HepG2 (cell line): ENCODE measurements around the gene UBQLN1. TPM values are rescaled to one million over a fixed set of nuclear protein-coding genes. Genes with fewer than 3 reads are reported as not detected.

Experiments used
- ATAC-seq: fragments of 200-7000 bp; cut with Tn5 transposase; 3 replicates; pipeline ENCODE4 v1.9.1; 2020; ENCODE audit warnings: mild to moderate bottlenecking, moderate library complexity
- BruUV-seq: library from RNA; stranded (reverse); fragments of 400-500 nt; replicated peaks from 2 replicates; lab custom pipeline; 2021; lab: Mats Ljungman, UMichigan
- CTCF ChIA-PET: fragments of 300-600 bp; formaldehyde crosslinking; extraction: SDS; loops from one replicate; lab custom pipeline; 2021; ENCODE audit warnings: low total read pairs, inconsistent platforms, low intra/inter-chr PET ratio; lab: Yijun Ruan, JAX
- POLR2A ChIA-PET: fragments of 350-600 bp; sonication (Branson Sonifier 250); formaldehyde crosslinking; loops from one replicate; lab custom pipeline; 2020; ENCODE audit warnings: antibody characterized with exemption, inconsistent platforms; lab: Yijun Ruan, JAX
- DNase-seq: peaks from one replicate; pipeline ENCODE4 v3.0.0-alpha.2; 2015; ENCODE audit warnings: low spot score
- FAIRE-seq: peaks from 3 replicates; lab custom pipeline; 2011; peaks lifted over from hg19 to GRCh38; lab: Jason Lieb, UNC
- H2AFZ ChIP-seq: one replicate; pipeline ENCODE4 v1.6.1; 2011; ENCODE audit warnings: low read length, inconsistent platforms
- H3K27ac ChIP-seq: fragments of 300-600 bp; 3 replicates; pipeline ENCODE4 v1.8.0; 2011; ENCODE audit warnings: mixed run types, mild to moderate bottlenecking, mixed read lengths, low read length, inconsistent platforms; ENCODE audit not compliant: insufficient read depth; ENCODE audit errors: extremely low read length
- H3K27me3 ChIP-seq, 2 experiments: fragments of 200-600 bp in 1 of 2; 2 replicates in 1 of 2; 3 replicates in 1 of 2; pipeline versions ENCODE4 v1.6.0 to v1.8.0; 2011; ENCODE audit warnings: low read length in 2 of 2, mild to moderate bottlenecking in 2 of 2, moderate library complexity in 2 of 2, inconsistent platforms in 1 of 2; ENCODE audit not compliant: insufficient read depth in 2 of 2, control insufficient read depth in 1 of 2
- H3K36me3 ChIP-seq, 2 experiments: fragments of 200-600 bp in 1 of 2; replicated peaks in 1 of 2; 2 replicates in 1 of 2; 3 replicates in 1 of 2; pipeline versions ENCODE4 v1.5.1 to v1.8.0; 2011; ENCODE audit warnings: low read length in 2 of 2, inconsistent platforms in 1 of 2; ENCODE audit not compliant: insufficient read depth in 2 of 2, control insufficient read depth in 1 of 2
- H3K4me1 ChIP-seq: 2 replicates; pipeline ENCODE4 v1.5.1; 2012; ENCODE audit warnings: low read length, inconsistent platforms; ENCODE audit not compliant: insufficient read depth
- H3K4me2 ChIP-seq: 2 replicates; pipeline ENCODE4 v1.6.0; 2011; ENCODE audit warnings: low read depth, low read length, inconsistent platforms
- H3K4me3 ChIP-seq, 3 experiments: fragments of 200-600 bp in 1 of 3; sonication (generic), shearing (Covaris generic) in 1 of 3; replicated peaks in 1 of 3; 2 replicates each; pipeline ENCODE4 v1.5.1; 2011 to 2016; ENCODE audit warnings: low read length in 3 of 3, inconsistent platforms in 2 of 3, low read depth in 2 of 3, mild to moderate bottlenecking in 2 of 3, control low read depth in 1 of 3, mixed read lengths in 1 of 3; ENCODE audit not compliant: insufficient read depth in 1 of 3
- H3K79me2 ChIP-seq: one replicate; pipeline ENCODE4 v1.6.1; 2011; ENCODE audit warnings: low read length, inconsistent platforms; ENCODE audit not compliant: insufficient read depth
- H3K9ac ChIP-seq: 2 replicates; pipeline ENCODE4 v1.6.0; 2011; ENCODE audit warnings: mild to moderate bottlenecking, low read depth, low read length, inconsistent platforms; ENCODE audit not compliant: insufficient read depth
- H3K9me3 ChIP-seq: 2 replicates; pipeline ENCODE4 v1.5.1; 2012; ENCODE audit warnings: mild to moderate bottlenecking, low read length
- H4K20me1 ChIP-seq: 2 replicates; pipeline ENCODE4 v1.6.0; 2011; ENCODE audit warnings: inconsistent platforms, mild to moderate bottlenecking, low read length, moderate library complexity; ENCODE audit not compliant: insufficient read depth
- MEIS2 ChIP-seq: sonication (generic); formaldehyde crosslinking; IDR thresholded peaks from 2 replicates; pipeline ENCODE4 v1.9.0; 2021; ENCODE audit warnings: mild to moderate bottlenecking, missing genetic modification reagents
- SOX6 ChIP-seq, 2 experiments: fragments of 450-650 bp in 1 of 2; sonication (generic) in 1 of 2; formaldehyde crosslinking in 1 of 2; IDR thresholded peaks; 2 replicates each; pipeline versions ENCODE4 v1.4.0 to v1.6.1; 2017 to 2020; ENCODE audit warnings: antibody characterized with exemption in 1 of 2, mild to moderate bottlenecking in 1 of 2, missing genetic modification reagents in 1 of 2
- SRSF4 ChIP-seq: fragments of 200-400 bp; formaldehyde crosslinking; IDR thresholded peaks from one replicate; pipeline ENCODE4 v1.6.1; 2018; ENCODE audit warnings: mild to moderate bottlenecking, low read depth, low read length, moderate library complexity; ENCODE audit not compliant: poor library complexity, severe bottlenecking
- ZFAT ChIP-seq: sonication (generic); formaldehyde crosslinking; conservative IDR thresholded peaks from 2 replicates; pipeline ENCODE4 v1.8.1; 2023; ENCODE audit warnings: missing genetic modification reagents, inconsistent platforms
- ZFP37 ChIP-seq: sonication (generic); formaldehyde crosslinking; IDR thresholded peaks from 2 replicates; pipeline ENCODE4 v1.4.0; 2020; ENCODE audit warnings: missing genetic modification reagents, borderline replicate concordance
- WGBS: methylation state at CpG from one replicate; pipeline ENCODE4 v1.1.6; 2017; ENCODE audit warnings: low lambda C conversion rate; 5-methylcytosine and 5-hydroxymethylcytosine counted together
- in situ Hi-C: cut with HindIII; loops from 2 replicates; pipeline ENCODE4 v1.10.0; 2017; ENCODE audit warnings: low pct_unique_long_range_greater_than_20kb; ENCODE audit not compliant: extremely low pct_ligation_motif_present
- intact Hi-C: fragments of 100-400 bp; cut with micrococcal nuclease; formaldehyde crosslinking; loops from one replicate; pipeline ENCODE4 v1.10.0; 2022; ENCODE audit not compliant: unreplicated experiment
- polyA plus RNA-seq, 8 experiments: library from polyadenylated mRNA; depleted of rRNA in 3 of 8; stranded (reverse) in 7 of 8; unstranded in 1 of 8; fragments of >200 nt; fragmentation: Illumina TruSeq in 4 of 8; extraction: Trizol in 4 of 8; gene quantifications; 2 replicates each; pipeline versions ENCODE4 v1.2.1 to v1.2.3, GENCODE V29; 2011 to 2016; ENCODE audit warnings: low read depth in 4 of 8, missing spikeins in 1 of 8, mixed read lengths in 1 of 8; ENCODE audit not compliant: insufficient read depth in 1 of 8
- total RNA-seq, 5 experiments: library from RNA; depleted of rRNA; stranded (reverse); fragments of >200 nt; fragmentation: Illumina TruSeq; extraction: Trizol; gene quantifications; 2 replicates each; pipeline ENCODE4 v1.2.3, GENCODE V29; 2016; ENCODE audit warnings: low read depth in 1 of 5
- TF ChIP-seq, protein P1 (sequence below): sonication (generic); formaldehyde crosslinking; conservative IDR thresholded peaks from 2 replicates; pipeline ENCODE4 v1.4.0; 2020; ENCODE audit warnings: mild to moderate bottlenecking, missing genetic modification reagents, moderate library complexity
- TF ChIP-seq, protein P2 (sequence below): IDR thresholded peaks from 2 replicates; pipeline ENCODE4 v1.6.1; 2012; ENCODE audit warnings: low read depth, low read length, improper control_type of control experiment
- TF ChIP-seq, protein P3 (sequence below): sonication (generic); formaldehyde crosslinking; IDR thresholded peaks from 2 replicates; pipeline ENCODE4 v1.4.0; 2020; ENCODE audit warnings: low read depth, mild to moderate bottlenecking, missing genetic modification reagents
- TF ChIP-seq, protein P4 (sequence below): fragments of 450-650 bp; IDR thresholded peaks from 2 replicates; pipeline ENCODE4 v1.6.1; 2017

UBQLN1 gene
- total and polyA plus RNA-seq, 2 of the 13 experiments (the other 11 are each of a cell fraction or from before 2014, with no cell fraction given) = 78.1 to 83.8 TPM

DNA sequence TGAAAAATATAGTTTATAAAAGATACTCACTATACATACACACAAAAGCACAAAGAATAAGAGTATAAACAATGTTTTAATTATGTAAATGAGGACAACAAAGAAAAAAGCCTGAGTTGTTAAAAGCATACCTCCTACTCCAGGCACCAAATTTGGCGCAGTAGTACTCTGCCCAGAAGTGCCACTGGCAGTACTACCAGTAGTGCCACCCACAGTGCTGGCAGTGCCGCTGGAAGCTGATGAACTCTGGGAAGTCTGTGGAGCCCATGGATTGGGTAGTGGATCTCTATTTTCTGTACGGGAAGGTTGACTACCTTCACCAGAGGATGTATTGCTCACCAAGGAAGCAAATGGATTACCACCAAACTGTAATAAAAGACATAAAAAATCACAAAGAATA lies 30.2 kb downstream of the UBQLN1 start:
- no TSS peak for BruUV-seq
- in situ Hi-C loops (no loop called here), intact Hi-C loops (no loop called here)
- Histone ChIP-seq H3K79me2 (peaks cover 51% of the 10 kb centered on the region), H3K9me3 (no peaks in the 10 kb centered on the region), H3K4me2 (no peak overlapping the region), H3K9ac (no peak overlapping the region), H3K4me1 (peaks cover 8% of the 10 kb centered on the region; the same call in 1 of the 2 replicates), H3K27ac (no peak overlapping the region), H2AFZ (no peak overlapping the region), H3K4me3 (no peak overlapping the region), H3K27me3 (no peaks in the 10 kb centered on the region), H4K20me1 (no peaks in the 10 kb centered on the region; the same call in 1 of the 2 replicates), H3K36me3 (peaks cover 20 to 80% of the 10 kb centered on the region in 2 experiments)
- TF ChIP-seq ZFP37 (CRISPR knock-in tag) (no peak), SRSF4 (no peak), MEIS2 (CRISPR knock-in tag) (no peak), ZFAT (no peak), SOX6 (IDR thresholded peaks at IDR 0.05) (no peak), SOX6 (CRISPR knock-in tag; IDR thresholded peaks at IDR 0.05) (no peak)
- TF ChIP-seq, protein P1, sequence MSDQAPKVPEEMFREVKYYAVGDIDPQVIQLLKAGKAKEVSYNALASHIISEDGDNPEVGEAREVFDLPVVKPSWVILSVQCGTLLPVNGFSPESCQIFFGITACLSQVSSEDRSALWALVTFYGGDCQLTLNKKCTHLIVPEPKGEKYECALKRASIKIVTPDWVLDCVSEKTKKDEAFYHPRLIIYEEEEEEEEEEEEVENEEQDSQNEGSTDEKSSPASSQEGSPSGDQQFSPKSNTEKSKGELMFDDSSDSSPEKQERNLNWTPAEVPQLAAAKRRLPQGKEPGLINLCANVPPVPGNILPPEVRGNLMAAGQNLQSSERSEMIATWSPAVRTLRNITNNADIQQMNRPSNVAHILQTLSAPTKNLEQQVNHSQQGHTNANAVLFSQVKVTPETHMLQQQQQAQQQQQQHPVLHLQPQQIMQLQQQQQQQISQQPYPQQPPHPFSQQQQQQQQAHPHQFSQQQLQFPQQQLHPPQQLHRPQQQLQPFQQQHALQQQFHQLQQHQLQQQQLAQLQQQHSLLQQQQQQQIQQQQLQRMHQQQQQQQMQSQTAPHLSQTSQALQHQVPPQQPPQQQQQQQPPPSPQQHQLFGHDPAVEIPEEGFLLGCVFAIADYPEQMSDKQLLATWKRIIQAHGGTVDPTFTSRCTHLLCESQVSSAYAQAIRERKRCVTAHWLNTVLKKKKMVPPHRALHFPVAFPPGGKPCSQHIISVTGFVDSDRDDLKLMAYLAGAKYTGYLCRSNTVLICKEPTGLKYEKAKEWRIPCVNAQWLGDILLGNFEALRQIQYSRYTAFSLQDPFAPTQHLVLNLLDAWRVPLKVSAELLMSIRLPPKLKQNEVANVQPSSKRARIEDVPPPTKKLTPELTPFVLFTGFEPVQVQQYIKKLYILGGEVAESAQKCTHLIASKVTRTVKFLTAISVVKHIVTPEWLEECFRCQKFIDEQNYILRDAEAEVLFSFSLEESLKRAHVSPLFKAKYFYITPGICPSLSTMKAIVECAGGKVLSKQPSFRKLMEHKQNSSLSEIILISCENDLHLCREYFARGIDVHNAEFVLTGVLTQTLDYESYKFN (CRISPR knock-in tag) = no peak
- TF ChIP-seq, protein P2, sequence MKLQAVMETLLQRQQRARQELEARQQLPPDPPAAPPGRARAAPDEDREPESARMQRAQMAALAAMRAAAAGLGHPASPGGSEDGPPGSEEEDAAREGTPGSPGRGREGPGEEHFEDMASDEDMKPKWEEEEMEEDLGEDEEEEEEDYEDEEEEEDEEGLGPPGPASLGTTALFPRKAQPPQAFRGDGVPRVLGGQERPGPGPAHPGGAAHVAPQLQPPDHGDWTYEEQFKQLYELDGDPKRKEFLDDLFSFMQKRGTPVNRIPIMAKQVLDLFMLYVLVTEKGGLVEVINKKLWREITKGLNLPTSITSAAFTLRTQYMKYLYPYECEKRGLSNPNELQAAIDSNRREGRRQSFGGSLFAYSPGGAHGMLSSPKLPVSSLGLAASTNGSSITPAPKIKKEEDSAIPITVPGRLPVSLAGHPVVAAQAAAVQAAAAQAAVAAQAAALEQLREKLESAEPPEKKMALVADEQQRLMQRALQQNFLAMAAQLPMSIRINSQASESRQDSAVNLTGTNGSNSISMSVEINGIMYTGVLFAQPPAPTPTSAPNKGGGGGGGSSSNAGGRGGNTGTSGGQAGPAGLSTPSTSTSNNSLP = no peak
- TF ChIP-seq, protein P3, sequence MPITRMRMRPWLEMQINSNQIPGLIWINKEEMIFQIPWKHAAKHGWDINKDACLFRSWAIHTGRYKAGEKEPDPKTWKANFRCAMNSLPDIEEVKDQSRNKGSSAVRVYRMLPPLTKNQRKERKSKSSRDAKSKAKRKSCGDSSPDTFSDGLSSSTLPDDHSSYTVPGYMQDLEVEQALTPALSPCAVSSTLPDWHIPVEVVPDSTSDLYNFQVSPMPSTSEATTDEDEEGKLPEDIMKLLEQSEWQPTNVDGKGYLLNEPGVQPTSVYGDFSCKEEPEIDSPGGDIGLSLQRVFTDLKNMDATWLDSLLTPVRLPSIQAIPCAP (CRISPR knock-in tag) = no peak
- TF ChIP-seq, protein P4, sequence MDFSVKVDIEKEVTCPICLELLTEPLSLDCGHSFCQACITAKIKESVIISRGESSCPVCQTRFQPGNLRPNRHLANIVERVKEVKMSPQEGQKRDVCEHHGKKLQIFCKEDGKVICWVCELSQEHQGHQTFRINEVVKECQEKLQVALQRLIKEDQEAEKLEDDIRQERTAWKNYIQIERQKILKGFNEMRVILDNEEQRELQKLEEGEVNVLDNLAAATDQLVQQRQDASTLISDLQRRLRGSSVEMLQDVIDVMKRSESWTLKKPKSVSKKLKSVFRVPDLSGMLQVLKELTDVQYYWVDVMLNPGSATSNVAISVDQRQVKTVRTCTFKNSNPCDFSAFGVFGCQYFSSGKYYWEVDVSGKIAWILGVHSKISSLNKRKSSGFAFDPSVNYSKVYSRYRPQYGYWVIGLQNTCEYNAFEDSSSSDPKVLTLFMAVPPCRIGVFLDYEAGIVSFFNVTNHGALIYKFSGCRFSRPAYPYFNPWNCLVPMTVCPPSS = no peak
- no peak for ATAC-seq
- no peak for FAIRE-seq
- WGBS = 98% methylated on average over 3 of the region's 3 CpGs
- CTCF ChIA-PET = no interaction called here
- POLR2A ChIA-PET = no interaction called here
- no peak for DNase-seq
